GM21526 (cell line): Measurements from ENCODE around the gene CPSF7.

ENCODE experiments used
- ATAC-seq: cut with Tn5 transposase; IDR thresholded peaks from one replicate; pipeline ENCODE4 v1.9.1; 2021; ENCODE audit warnings: moderate library complexity; ENCODE audit not compliant: unreplicated experiment, low FRiP score

The CPSF7 gene

DNA sequence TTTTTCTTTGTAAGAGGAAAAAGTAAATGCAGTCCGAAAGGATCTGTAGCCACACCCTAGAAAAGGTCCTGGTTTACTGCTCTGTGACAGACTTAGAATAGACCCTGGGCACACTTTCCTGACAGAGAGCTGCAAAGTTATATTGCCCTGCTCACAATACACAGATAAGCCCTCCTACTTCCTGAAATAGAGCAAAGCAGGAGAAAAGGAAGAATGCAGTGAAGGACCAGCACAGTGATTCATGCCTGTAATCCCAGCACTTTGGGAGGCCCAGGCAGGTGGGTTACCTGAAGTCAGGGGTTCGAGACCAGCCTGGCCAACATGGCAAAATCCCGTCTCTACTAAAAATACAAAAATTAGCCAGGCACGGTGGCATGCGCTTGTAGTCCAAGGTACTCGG, 70.3 kb downstream of the CPSF7 start:
- no peak for ATAC-seq

GRCh38 chr11:61358566-61358965, 71.2 kb downstream of the CPSF7 start:
- no peak for ATAC-seq

DNA sequence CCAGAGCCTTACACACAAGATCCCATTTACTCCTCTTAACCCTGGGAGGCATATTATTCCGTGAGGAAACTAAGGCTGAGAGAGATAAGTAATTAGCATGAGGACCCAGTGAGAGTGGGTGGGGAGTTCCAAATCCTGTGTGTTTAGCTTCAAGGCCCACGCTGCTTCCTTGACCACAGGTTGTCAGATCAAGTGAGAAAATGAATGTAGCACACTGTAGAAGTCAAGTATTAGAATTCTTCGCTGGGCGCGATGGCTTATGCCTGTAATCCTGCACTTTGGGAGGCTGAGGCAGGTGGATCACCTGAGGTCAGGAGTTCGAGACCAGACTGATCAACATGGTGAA, 71.9 kb downstream of the CPSF7 start:
- no peak for ATAC-seq

- ATAC-seq = peak; percentile 34
These were observed 72.4 kb downstream of the CPSF7 start for GRCh38 chr11:61357233-61357893.

- no peak for ATAC-seq
These were observed 73.1 kb downstream of the CPSF7 start for GRCh38 chr11:61356706-61357105.

DNA sequence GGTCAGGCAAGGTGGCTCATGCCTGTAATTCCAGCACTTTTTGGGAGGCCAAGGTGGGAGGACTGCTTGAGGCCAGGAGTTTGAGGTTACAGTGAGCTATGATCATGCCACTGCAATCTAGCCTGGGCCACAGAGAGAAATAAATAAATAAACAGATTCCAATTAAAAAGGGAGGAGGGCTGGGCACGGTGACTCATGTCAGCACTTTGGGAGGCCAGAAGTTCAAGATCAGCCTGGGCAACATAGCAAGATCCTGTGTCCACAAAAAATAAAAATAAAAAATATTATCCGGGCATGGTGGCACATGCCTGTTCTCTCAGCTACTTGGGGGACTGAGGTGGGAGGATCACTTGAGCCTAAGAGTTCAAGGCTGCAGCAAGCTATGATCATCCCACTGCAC, 75.6 kb downstream of the CPSF7 start:
- ATAC-seq = no peak

DNA sequence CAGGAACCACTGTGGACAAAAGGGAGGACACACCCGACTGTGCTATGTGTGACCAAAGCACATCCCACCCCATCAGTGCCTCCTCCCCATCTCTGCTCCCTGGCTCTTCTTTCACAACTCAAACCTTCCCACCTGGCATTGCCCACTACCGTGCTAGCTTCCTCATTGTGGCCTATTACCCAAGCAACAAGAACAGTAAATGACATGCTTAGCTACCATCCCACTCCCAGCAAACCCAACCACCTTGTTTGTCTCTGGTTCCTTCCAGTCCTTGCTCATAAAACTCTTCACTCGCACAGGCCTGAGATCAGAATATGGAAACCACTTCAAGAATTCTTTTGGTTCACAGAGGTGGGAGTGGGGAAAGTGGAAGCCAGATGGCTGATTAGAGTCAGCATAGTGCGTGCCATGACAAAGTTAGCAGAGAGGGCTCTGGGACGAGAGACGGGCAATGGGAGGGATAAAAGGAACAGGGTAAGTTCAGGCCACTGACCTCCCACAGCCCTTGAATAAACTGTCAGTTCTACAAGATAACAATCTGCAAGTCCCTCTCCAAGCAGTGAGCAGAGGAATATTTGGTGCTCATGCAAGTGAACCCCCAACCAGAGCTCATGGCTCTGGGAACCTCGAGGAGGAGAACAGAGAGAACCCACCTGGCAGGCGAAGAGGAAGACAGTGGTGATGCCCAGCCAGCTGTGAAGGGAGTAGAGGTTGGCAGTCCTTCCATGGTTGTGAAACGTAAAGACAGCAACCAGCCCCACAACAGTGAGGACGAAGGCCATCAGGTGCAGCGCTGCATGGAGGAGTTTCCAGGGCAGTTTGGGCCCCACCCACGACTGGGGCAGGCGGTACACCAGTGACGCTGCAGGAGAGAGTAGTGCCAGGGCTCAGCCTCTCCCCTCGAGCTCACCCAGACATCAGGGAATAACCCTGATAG, 76.4 kb downstream of the CPSF7 start:
- ATAC-seq = no peak
